Aorta (tissue), 5 donors: ENCODE data around the gene CREB3L2. TPM values are rescaled to one million over a fixed set of nuclear protein-coding genes. Genes with fewer than 3 reads are reported as not detected.
A peak's percentile ranks its signal among the peaks of the same experiment; 100 is the strongest.

Experiments used
- ATAC-seq: fragments of 200-7000 bp; cut with Tn5 transposase; one replicate; pipeline ENCODE4 v1.9.1; 2022; ENCODE audit warnings: moderate library complexity; ENCODE audit not compliant: low FRiP score
- DNase-seq, 2 donors: peaks; one replicate each; pipeline ENCODE4 v3.0.0-alpha.2; 2020
- H3K27ac ChIP-seq, 2 donors: one replicate each; pipeline ENCODE4 v1.5.1; 2013; ENCODE audit warnings: low read length in 2 of 2, mild to moderate bottlenecking in 2 of 2, moderate library complexity in 2 of 2, control low read depth in 1 of 2, inconsistent platforms in 1 of 2, low read depth in 1 of 2
- H3K27me3 ChIP-seq, 2 donors: one replicate each; pipeline ENCODE4 v1.6.1; 2013; ENCODE audit warnings: control low read depth in 1 of 2, low read length in 1 of 2, mild to moderate bottlenecking in 1 of 2, moderate library complexity in 1 of 2; ENCODE audit not compliant: insufficient read depth in 2 of 2, control insufficient read depth in 1 of 2
- H3K36me3 ChIP-seq, 2 donors: one replicate each; pipeline ENCODE4 v1.6.1; 2013; ENCODE audit warnings: control low read depth in 1 of 2, low read length in 1 of 2, mild to moderate bottlenecking in 1 of 2; ENCODE audit not compliant: insufficient read depth in 2 of 2, control insufficient read depth in 1 of 2
- H3K4me1 ChIP-seq, 2 donors: one replicate each; pipeline ENCODE4 v1.6.1; 2013; ENCODE audit warnings: low read length in 2 of 2, control low read depth in 1 of 2, mild to moderate bottlenecking in 1 of 2, moderate library complexity in 1 of 2; ENCODE audit not compliant: insufficient read depth in 2 of 2, control insufficient read depth in 1 of 2
- H3K4me3 ChIP-seq, 2 donors: one replicate each; pipeline ENCODE4 v1.5.1; 2013; ENCODE audit warnings: low read length in 2 of 2, control low read depth in 1 of 2, mild to moderate bottlenecking in 1 of 2
- H3K9me3 ChIP-seq: one replicate; pipeline ENCODE4 v1.6.1; 2013; ENCODE audit warnings: mild to moderate bottlenecking, low read length; ENCODE audit not compliant: control insufficient read depth
- WGBS, 2 donors: extraction: QIAGEN DNeasy Blood & Tissue Kit; methylation state at CpG; one replicate each; pipeline ENCODE4 v1.1.7; 2013; 5-methylcytosine and 5-hydroxymethylcytosine counted together
- intact Hi-C, 2 donors: fragments of 100-400 bp; cut with DNase I; formaldehyde crosslinking; loops; one replicate each; pipeline versions ENCODE4 v1.14.2 to v1.15.0; 2022
- polyA plus RNA-seq, 2 donors: library from polyadenylated mRNA; stranded (reverse); fragments of 200-250 nt; gene quantifications; one replicate each; pipeline ENCODE4 v1.2.3, GENCODE V29; 2013
- total RNA-seq, 2 donors: library from RNA; stranded (reverse); fragmentation: NEBNext Ultra II Directional; extraction: Animal tissue kit (Norgen Biotek cat#: 25700); gene quantifications; one replicate each; pipeline ENCODE4 v1.2.1, GENCODE V29; 2021
- donor health status: healthy with polysubstance abuse.
- donor health status: Bipolar disorder and iron deficiency.
- donor health status: DM: no; HTN: no; CAD: no.
- donor health status: DM: no; HTN: no; CAD: no.
- donor health status: DM: yes; HTN: yes; CAD: no.

The CREB3L2 gene
- total and polyA plus RNA-seq, 4 donors, result 10.6 to 165 (median 73.7) TPM

- no peak overlapping the region for H3K4me3 ChIP-seq
- H3K36me3 ChIP-seq, result peaks cover 0 to 9% of the 10 kb centered on the region in 2 donors
- DNase-seq (no peak), ATAC-seq (no peak)
- H3K27ac ChIP-seq, result no peak overlapping the region
- H3K9me3 ChIP-seq, result no peaks in the 10 kb centered on the region
- no peaks in the 10 kb centered on the region for H3K27me3 ChIP-seq
- WGBS, 2 donors, result 68% methylated on average over 8 of the region's 8 CpGs
- intact Hi-C loops, result loop anchor here in 1 of 2 donors (5.0 kb wide), 1 partner anchor 78 kb away; no protein-coding TSS in a partner anchor
- H3K4me1 ChIP-seq, result peaks cover 0 to 3% of the 10 kb centered on the region in 2 donors
Measured at GRCh38 chr7:137895301-137896221, 106.3 kb downstream of the CREB3L2 start.

DNA sequence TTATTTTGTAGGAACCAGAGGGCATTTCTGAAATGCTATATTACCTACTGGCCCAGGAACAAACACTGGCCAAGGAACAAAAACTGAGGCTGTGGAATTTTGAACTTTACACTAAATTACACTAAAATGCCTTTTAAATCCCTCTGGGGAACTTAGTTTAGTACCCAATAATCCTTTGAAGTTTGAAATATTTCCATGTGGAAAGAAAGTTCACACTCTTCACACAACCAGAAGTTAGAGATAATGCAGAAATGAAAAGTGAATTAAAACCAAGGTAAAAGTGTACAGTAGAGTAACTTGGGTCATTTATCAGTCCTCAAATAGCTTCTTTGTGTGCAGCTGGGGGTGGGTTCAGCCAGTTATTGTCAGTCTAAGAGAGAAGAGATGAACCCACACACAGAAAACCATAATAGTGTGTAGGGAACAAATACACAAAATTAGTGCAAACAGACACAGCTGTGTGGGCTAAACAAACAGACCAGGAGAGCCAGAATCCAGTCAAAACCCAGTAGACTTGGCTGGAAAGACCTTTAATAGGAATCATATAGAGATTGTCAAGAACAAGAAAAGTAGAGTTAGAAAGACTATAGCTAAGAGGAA lies 108.6 kb downstream of the CREB3L2 start:
- H3K4me1 ChIP-seq, result peaks cover 0 to 3% of the 10 kb centered on the region in 2 donors
- DNase-seq, result no peak
- H3K4me3 ChIP-seq, result no peak overlapping the region
- H3K36me3 ChIP-seq, result peaks cover 0 to 9% of the 10 kb centered on the region in 2 donors
- H3K9me3 ChIP-seq, result no peaks in the 10 kb centered on the region
- no peak for ATAC-seq
- intact Hi-C loops, result no loop called here
- H3K27ac ChIP-seq, result no peak overlapping the region
- no peaks in the 10 kb centered on the region for H3K27me3 ChIP-seq

DNA sequence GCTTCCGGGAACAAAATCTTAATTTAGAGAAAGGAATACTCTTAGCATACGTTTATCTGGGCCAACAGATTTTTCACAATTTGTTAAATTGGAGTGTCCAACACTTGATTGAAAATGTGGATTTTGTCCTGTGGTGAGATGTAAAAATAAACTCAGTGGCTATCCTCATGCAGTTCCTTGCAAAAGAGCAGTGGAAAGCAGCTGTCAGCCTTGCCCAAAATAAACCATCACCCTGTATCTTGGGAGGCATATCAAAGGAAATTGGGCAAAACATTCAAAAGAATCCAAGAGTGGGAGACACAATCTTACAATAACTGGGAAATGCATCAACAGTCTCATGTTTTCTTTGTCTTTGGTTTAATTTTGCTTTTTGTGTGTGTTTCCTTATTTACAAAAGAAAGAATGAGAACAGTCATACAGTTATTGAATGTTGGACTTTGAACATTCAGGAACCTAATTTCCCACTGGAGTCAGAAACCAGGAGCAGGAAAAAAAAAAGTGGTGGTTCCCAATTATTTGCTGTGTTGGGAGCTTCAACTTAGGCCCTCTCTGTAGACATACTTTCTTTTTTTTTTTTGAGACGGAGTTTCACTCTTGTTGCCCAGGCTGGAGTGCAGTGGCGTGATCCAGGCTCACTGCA lies 110.8 kb downstream of the CREB3L2 start:
- no peak for ATAC-seq
- H3K27ac ChIP-seq, result no peak overlapping the region
- WGBS, 2 donors, result 50% methylated on average over 4 of the region's 4 CpGs
- H3K4me3 ChIP-seq, result no peak overlapping the region
- no peaks in the 10 kb centered on the region for H3K27me3 ChIP-seq
- no peak for DNase-seq
- intact Hi-C loops, result no loop called here
- H3K4me1 ChIP-seq, result peaks cover 3% of the 10 kb centered on the region in 2 donors
- peaks cover 0 to 9% of the 10 kb centered on the region in 2 donors for H3K36me3 ChIP-seq
- H3K9me3 ChIP-seq, result no peaks in the 10 kb centered on the region

DNA sequence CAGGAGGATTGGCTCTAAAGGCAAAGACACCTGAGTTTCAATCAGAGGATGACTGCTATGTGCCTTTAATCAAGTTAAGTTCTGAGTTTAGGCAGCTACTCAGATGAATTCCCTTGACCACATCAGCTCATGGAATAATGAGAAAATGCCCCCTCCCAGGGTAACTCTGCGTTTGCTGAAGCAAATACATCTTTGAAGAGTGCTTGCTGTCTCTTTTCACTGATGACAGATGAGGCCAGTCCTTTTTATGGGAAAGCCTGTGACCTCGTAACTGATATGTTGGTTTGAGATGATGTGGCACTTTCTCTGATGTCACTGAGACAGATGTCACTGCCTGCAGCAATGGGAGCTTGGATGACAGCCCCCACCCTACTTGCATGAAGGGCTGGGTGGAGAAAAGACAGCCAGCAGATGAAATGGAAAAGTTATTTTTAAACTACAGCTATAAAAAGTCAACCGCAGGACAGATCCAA lies 111.4 kb downstream of the CREB3L2 start:
- peaks cover 3% of the 10 kb centered on the region in 2 donors for H3K4me1 ChIP-seq
- ATAC-seq (no peak), DNase-seq (no peak)
- H3K27me3 ChIP-seq, result no peaks in the 10 kb centered on the region
- WGBS, 2 donors, result 40 to 42% methylated on average over 3 of the region's 3 CpGs
- no peak overlapping the region for H3K4me3 ChIP-seq
- no peaks in the 10 kb centered on the region for H3K9me3 ChIP-seq
- H3K36me3 ChIP-seq, result peaks cover 0 to 9% of the 10 kb centered on the region in 2 donors
- intact Hi-C loops, result no loop called here
- no peak overlapping the region for H3K27ac ChIP-seq

DNA sequence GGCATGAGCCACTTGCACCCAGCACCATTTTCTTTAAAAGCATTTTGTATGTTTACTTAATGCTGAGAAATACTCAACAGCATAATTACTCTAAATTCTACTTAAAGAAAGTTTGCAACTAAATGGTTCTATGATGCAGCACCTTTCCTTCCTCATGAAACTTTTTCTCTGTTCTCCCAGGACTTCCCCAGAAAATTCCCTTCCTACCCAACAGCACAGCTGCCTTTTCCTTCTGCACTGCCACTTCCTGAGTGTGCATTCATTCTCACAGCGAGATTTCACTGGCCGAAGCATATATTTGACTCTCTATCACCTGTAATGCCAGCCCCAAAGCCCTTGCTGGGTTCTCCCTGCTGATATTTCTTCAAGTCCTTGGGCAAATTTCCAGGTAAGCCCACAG lies 113.6 kb downstream of the CREB3L2 start:
- no peaks in the 10 kb centered on the region for H3K27me3 ChIP-seq
- H3K36me3 ChIP-seq, result peaks cover 4% of the 10 kb centered on the region in 2 donors
- H3K4me1 ChIP-seq, result peaks cover 3% of the 10 kb centered on the region in 2 donors
- H3K9me3 ChIP-seq, result no peaks in the 10 kb centered on the region
- no peak overlapping the region for H3K27ac ChIP-seq
- DNase-seq (no peak), ATAC-seq (no peak)
- H3K4me3 ChIP-seq, result no peak overlapping the region
- intact Hi-C loops, result loop anchor here in 1 of 2 donors (5.0 kb wide), 1 partner anchor 221 kb away; no protein-coding TSS in a partner anchor
- 80 to 89% methylated on average over 2 of the region's 2 CpGs for WGBS, 2 donors

GRCh38 chr7:137886746-137887145 lies 115.1 kb downstream of the CREB3L2 start:
- H3K4me3 ChIP-seq, result no peak overlapping the region
- H3K9me3 ChIP-seq, result no peaks in the 10 kb centered on the region
- no peak overlapping the region for H3K27ac ChIP-seq
- no peak for DNase-seq
- no peak for ATAC-seq
- no peaks in the 10 kb centered on the region for H3K27me3 ChIP-seq
- H3K4me1 ChIP-seq, result peaks cover 3% of the 10 kb centered on the region in 2 donors
- intact Hi-C loops, result loop anchor here in 1 of 2 donors (5.0 kb wide), 1 partner anchor 219 kb away; no protein-coding TSS in a partner anchor
- WGBS, 2 donors, result 15 to 35% methylated on average over 2 of the region's 2 CpGs
- H3K36me3 ChIP-seq, result peaks cover 4% of the 10 kb centered on the region in 2 donors

GRCh38 chr7:137886281-137886680 lies 115.6 kb downstream of the CREB3L2 start:
- intact Hi-C loops, result loop anchor here in 1 of 2 donors (5.0 kb wide), 1 partner anchor 219 kb away; no protein-coding TSS in a partner anchor
- Histone ChIP-seq H3K27ac (peak overlapping the region in 1 of 2 donors; percentile 73), H3K9me3 (no peaks in the 10 kb centered on the region), H3K36me3 (peaks cover 4 to 6% of the 10 kb centered on the region in 2 donors), H3K4me1 (peaks cover 3% of the 10 kb centered on the region in 2 donors), H3K27me3 (no peaks in the 10 kb centered on the region), H3K4me3 (no peak overlapping the region)
- DNase-seq (no peak), ATAC-seq (no peak)
- 31% methylated on average over 3 of the region's 3 CpGs for WGBS, 2 donors

DNA sequence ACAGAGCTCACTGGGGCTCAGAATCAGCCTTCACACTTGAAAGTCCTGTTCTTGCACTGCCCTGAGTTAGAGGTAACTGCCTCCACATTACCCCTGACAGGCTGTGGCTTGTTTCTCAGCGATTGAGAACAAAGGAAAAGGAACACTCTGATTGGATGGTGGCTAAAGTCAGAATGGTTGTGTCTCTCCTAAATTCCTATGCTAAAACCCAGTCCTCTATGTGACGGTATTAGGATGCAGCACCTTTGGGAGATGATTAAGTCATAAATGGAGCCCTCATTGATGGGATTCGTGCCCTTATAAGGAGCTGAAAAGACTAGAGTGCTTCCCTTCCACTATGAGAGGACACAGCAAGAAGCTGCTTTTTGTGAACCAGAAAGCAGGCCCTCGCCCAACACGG lies 116.2 kb downstream of the CREB3L2 start:
- Histone ChIP-seq H3K27me3 (no peaks in the 10 kb centered on the region), H3K27ac (peak overlapping the region in 1 of 2 donors; percentile 65), H3K4me1 (peaks cover 0 to 3% of the 10 kb centered on the region in 2 donors), H3K9me3 (no peaks in the 10 kb centered on the region), H3K4me3 (no peak overlapping the region), H3K36me3 (peaks cover 4 to 6% of the 10 kb centered on the region in 2 donors)
- ATAC-seq (no peak), DNase-seq (no peak)
- intact Hi-C loops, result loop anchor here in 1 of 2 donors (5.0 kb wide), 1 partner anchor 218 kb away; no protein-coding TSS in a partner anchor
- 67 to 71% methylated on average over 5 of the region's 5 CpGs for WGBS, 2 donors
